K562 (cell line): ENCODE results near the gene TBCCD1. TPM values are rescaled to one million over a fixed set of nuclear protein-coding genes. Genes with fewer than 3 reads are reported as not detected.

ENCODE experiments used
- ARID2 ChIP-seq: fragments of 450-650 bp; IDR thresholded peaks from 2 replicates; pipeline ENCODE4 v1.6.1; 2017; ENCODE audit warnings: antibody characterized with exemption, mild to moderate bottlenecking
- CREM ChIP-seq: IDR thresholded peaks from 2 replicates; pipeline ENCODE4 v1.6.1; 2014; ENCODE audit warnings: antibody characterized with exemption, low read depth
- GABPB2 ChIP-seq: fragments of 250-450 bp; sonication (Bioruptor Pico); conservative IDR thresholded peaks from 2 replicates; pipeline ENCODE4 v1.5.1; 2021; ENCODE audit warnings: mild to moderate bottlenecking
- KDM4B ChIP-seq, 2 experiments: fragments of 450-650 bp in 1 of 2; sonication (generic) in 1 of 2; IDR thresholded peaks; 2 replicates each; pipeline ENCODE4 v1.6.1; 2016 to 2017; ENCODE audit warnings: borderline replicate concordance in 2 of 2, antibody characterized with exemption in 1 of 2, low read depth in 1 of 2, mild to moderate bottlenecking in 1 of 2
- KDM5B ChIP-seq: fragments of 200-600 bp; sonication (generic); IDR thresholded peaks from 2 replicates; pipeline ENCODE4 v1.6.1; 2012; ENCODE audit warnings: low read depth, mild to moderate bottlenecking, moderate library complexity, low read length, control low read depth, inconsistent platforms; ENCODE audit not compliant: insufficient replicate concordance
- MCM3 ChIP-seq: fragments of 450-650 bp; IDR thresholded peaks from 2 replicates; pipeline ENCODE4 v1.6.1; 2016
- NFATC3 ChIP-seq: fragments of 450-650 bp; IDR thresholded peaks from 2 replicates; pipeline ENCODE4 v1.6.1; 2017; ENCODE audit warnings: mild to moderate bottlenecking
- PCBP2 ChIP-seq: fragments of 200-400 bp; formaldehyde crosslinking; IDR thresholded peaks from 2 replicates; pipeline ENCODE4 v1.6.1; 2018; ENCODE audit warnings: low read length, low read depth, mild to moderate bottlenecking, moderate library complexity; ENCODE audit not compliant: poor library complexity, severe bottlenecking
- RBM14 ChIP-seq: fragments of 200-400 bp; formaldehyde crosslinking; IDR thresholded peaks from 2 replicates; pipeline ENCODE4 v1.6.1; 2018; ENCODE audit warnings: low read depth, mild to moderate bottlenecking, low read length, moderate library complexity, borderline replicate concordance; ENCODE audit not compliant: insufficient read depth
- SMARCC2 ChIP-seq: fragments of 450-650 bp; IDR thresholded peaks from 2 replicates; pipeline ENCODE4 v1.6.1; 2017; ENCODE audit warnings: antibody characterized with exemption, moderate library complexity, mild to moderate bottlenecking, low read depth
- TARDBP ChIP-seq: fragments of 450-650 bp; IDR thresholded peaks from 2 replicates; pipeline ENCODE4 v1.6.1; 2016
- ZBTB17 ChIP-seq: fragments of 450-650 bp; formaldehyde crosslinking; IDR thresholded peaks from 2 replicates; pipeline ENCODE4 v1.4.0; 2020; ENCODE audit warnings: mild to moderate bottlenecking
- polyA plus RNA-seq, 8 experiments: library from polyadenylated mRNA; depleted of rRNA in 4 of 8; stranded (reverse) in 5 of 8; unstranded in 3 of 8; fragments of >200 nt; fragmentation: Nextera tagmentation in 2 of 8; fragmentation: Illumina TruSeq in 1 of 8; extraction: Ambion mirVana in 2 of 8; extraction: Trizol in 1 of 8; gene quantifications; 2 replicates each; pipeline versions ENCODE4 v1.2.1 to v1.2.3, GENCODE V29; 2011 to 2014; ENCODE audit warnings: inconsistent platforms in 1 of 8, missing spikeins in 1 of 8
- total RNA-seq, 7 experiments: library from RNA; depleted of rRNA in 6 of 7; stranded (reverse); fragments of >200 nt in 6 of 7; fragmentation: Illumina TruSeq in 2 of 7; extraction: Trizol in 2 of 7; gene quantifications; 2 replicates each; pipeline versions ENCODE4 v1.2.1 to v1.2.3, GENCODE V29; 2011 to 2021; ENCODE audit warnings: low replicate concordance in 1 of 7
- TF ChIP-seq, protein P1 (sequence below), 2 experiments: fragments of 450-650 bp in 1 of 2; sonication (generic) in 1 of 2; formaldehyde crosslinking in 1 of 2; IDR thresholded peaks in 1 of 2; conservative IDR thresholded peaks in 1 of 2; 2 replicates each; pipeline versions ENCODE4 v1.6.1 to v1.8.1; 2016 to 2023; ENCODE audit warnings: mild to moderate bottlenecking in 2 of 2, moderate library complexity in 2 of 2, inconsistent platforms in 1 of 2, missing genetic modification reagents in 1 of 2
- TF ChIP-seq, protein P2 (sequence below): fragments of 450-650 bp; IDR thresholded peaks from 2 replicates; pipeline ENCODE4 v1.6.1; 2016; ENCODE audit warnings: mild to moderate bottlenecking, moderate library complexity

Gene TBCCD1
- total and polyA plus RNA-seq, 9 of the 15 experiments (the other 6 are each of a cell fraction or from before 2014, with no cell fraction given) = 17.7 to 31.1 (median 21.2) TPM

GRCh38 chr3:186567072-186567921 lies at the start of gene TBCCD1 (continued):
- TF ChIP-seq, protein P1, sequence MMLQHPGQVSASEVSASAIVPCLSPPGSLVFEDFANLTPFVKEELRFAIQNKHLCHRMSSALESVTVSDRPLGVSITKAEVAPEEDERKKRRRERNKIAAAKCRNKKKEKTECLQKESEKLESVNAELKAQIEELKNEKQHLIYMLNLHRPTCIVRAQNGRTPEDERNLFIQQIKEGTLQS (IDR thresholded peaks at IDR 0.05) = no peak
- TF ChIP-seq, protein P1 (CRISPR knock-in tag; conservative IDR thresholded peaks at IDR 0.05) = no peak
- TF ChIP-seq GABPB2 (CRISPR knock-in tag) (no peak), SMARCC2 (no peak), KDM5B (peak; percentile 97), ZBTB17 (no peak; the same call in 1 of the 2 replicates), ARID2 (no peak), PCBP2 (no peak), MCM3 (no peak), TARDBP (0 out of 2 replicates have a peak, but pooled peaks have one; percentile 86), CREM (peak; percentile 87), NFATC3 (no peak), RBM14 (no peak), KDM4B (IDR thresholded peaks at IDR 0.05; ENCODE audit: borderline replicate concordance in 2 of 2, low read depth in 1 of 2) (no peak)
- TF ChIP-seq, protein P2, sequence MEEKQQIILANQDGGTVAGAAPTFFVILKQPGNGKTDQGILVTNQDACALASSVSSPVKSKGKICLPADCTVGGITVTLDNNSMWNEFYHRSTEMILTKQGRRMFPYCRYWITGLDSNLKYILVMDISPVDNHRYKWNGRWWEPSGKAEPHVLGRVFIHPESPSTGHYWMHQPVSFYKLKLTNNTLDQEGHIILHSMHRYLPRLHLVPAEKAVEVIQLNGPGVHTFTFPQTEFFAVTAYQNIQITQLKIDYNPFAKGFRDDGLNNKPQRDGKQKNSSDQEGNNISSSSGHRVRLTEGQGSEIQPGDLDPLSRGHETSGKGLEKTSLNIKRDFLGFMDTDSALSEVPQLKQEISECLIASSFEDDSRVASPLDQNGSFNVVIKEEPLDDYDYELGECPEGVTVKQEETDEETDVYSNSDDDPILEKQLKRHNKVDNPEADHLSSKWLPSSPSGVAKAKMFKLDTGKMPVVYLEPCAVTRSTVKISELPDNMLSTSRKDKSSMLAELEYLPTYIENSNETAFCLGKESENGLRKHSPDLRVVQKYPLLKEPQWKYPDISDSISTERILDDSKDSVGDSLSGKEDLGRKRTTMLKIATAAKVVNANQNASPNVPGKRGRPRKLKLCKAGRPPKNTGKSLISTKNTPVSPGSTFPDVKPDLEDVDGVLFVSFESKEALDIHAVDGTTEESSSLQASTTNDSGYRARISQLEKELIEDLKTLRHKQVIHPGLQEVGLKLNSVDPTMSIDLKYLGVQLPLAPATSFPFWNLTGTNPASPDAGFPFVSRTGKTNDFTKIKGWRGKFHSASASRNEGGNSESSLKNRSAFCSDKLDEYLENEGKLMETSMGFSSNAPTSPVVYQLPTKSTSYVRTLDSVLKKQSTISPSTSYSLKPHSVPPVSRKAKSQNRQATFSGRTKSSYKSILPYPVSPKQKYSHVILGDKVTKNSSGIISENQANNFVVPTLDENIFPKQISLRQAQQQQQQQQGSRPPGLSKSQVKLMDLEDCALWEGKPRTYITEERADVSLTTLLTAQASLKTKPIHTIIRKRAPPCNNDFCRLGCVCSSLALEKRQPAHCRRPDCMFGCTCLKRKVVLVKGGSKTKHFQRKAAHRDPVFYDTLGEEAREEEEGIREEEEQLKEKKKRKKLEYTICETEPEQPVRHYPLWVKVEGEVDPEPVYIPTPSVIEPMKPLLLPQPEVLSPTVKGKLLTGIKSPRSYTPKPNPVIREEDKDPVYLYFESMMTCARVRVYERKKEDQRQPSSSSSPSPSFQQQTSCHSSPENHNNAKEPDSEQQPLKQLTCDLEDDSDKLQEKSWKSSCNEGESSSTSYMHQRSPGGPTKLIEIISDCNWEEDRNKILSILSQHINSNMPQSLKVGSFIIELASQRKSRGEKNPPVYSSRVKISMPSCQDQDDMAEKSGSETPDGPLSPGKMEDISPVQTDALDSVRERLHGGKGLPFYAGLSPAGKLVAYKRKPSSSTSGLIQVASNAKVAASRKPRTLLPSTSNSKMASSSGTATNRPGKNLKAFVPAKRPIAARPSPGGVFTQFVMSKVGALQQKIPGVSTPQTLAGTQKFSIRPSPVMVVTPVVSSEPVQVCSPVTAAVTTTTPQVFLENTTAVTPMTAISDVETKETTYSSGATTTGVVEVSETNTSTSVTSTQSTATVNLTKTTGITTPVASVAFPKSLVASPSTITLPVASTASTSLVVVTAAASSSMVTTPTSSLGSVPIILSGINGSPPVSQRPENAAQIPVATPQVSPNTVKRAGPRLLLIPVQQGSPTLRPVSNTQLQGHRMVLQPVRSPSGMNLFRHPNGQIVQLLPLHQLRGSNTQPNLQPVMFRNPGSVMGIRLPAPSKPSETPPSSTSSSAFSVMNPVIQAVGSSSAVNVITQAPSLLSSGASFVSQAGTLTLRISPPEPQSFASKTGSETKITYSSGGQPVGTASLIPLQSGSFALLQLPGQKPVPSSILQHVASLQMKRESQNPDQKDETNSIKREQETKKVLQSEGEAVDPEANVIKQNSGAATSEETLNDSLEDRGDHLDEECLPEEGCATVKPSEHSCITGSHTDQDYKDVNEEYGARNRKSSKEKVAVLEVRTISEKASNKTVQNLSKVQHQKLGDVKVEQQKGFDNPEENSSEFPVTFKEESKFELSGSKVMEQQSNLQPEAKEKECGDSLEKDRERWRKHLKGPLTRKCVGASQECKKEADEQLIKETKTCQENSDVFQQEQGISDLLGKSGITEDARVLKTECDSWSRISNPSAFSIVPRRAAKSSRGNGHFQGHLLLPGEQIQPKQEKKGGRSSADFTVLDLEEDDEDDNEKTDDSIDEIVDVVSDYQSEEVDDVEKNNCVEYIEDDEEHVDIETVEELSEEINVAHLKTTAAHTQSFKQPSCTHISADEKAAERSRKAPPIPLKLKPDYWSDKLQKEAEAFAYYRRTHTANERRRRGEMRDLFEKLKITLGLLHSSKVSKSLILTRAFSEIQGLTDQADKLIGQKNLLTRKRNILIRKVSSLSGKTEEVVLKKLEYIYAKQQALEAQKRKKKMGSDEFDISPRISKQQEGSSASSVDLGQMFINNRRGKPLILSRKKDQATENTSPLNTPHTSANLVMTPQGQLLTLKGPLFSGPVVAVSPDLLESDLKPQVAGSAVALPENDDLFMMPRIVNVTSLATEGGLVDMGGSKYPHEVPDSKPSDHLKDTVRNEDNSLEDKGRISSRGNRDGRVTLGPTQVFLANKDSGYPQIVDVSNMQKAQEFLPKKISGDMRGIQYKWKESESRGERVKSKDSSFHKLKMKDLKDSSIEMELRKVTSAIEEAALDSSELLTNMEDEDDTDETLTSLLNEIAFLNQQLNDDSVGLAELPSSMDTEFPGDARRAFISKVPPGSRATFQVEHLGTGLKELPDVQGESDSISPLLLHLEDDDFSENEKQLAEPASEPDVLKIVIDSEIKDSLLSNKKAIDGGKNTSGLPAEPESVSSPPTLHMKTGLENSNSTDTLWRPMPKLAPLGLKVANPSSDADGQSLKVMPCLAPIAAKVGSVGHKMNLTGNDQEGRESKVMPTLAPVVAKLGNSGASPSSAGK = no peak
